GM12878 (cell line): Measurements from ENCODE around the gene RETREG3.

Experiments used
- CEBPB ChIP-seq, 2 experiments: fragments of 150-350 bp in 1 of 2; IDR thresholded peaks; 2 replicates each; pipeline ENCODE4 v1.6.1; 2012 to 2014; ENCODE audit warnings: low read depth in 2 of 2, low read length in 2 of 2, borderline replicate concordance in 1 of 2, inconsistent platforms in 1 of 2
- GATAD2B ChIP-seq: fragments of 450-650 bp; conservative IDR thresholded peaks from 2 replicates; pipeline ENCODE4 v1.6.1; 2017; ENCODE audit warnings: low read depth, mild to moderate bottlenecking, moderate library complexity
- MTA2 ChIP-seq: fragments of 450-650 bp; IDR thresholded peaks from 2 replicates; pipeline ENCODE4 v1.6.1; 2016; ENCODE audit warnings: low read depth, mild to moderate bottlenecking, moderate library complexity
- PAX5 ChIP-seq: IDR thresholded peaks from 2 replicates; pipeline ENCODE4 v1.6.1; 2011; ENCODE audit warnings: low read depth, low read length, borderline replicate concordance

- TF ChIP-seq GATAD2B, result no peak
- TF ChIP-seq PAX5, result no peak
- no peak for TF ChIP-seq CEBPB (IDR thresholded peaks at IDR 0.05; ENCODE audit: borderline replicate concordance in 1 of 2, low read depth in 2 of 2, low read length in 2 of 2)
- no peak for TF ChIP-seq MTA2
Measured at GRCh38 chr17:42563950-42564349, 45.2 kb downstream of the RETREG3 start.
